Heart left ventricle (tissue), 13 donors: Measurements from ENCODE around the gene PLEKHD1.

ENCODE experiments used
- POLR2A ChIP-seq, 2 donors: fragments of 450-650 bp; IDR thresholded peaks; one replicate each; pipeline ENCODE4 v1.6.1; 2017; ENCODE audit warnings: antibody characterized with exemption in 2 of 2, mild to moderate bottlenecking in 2 of 2, moderate library complexity in 2 of 2
- TF ChIP-seq, protein P1 (sequence below), 12 donors: fragments of 200-600 bp; sonication (generic) in 4 of 12; IDR thresholded peaks; one replicate each; pipeline versions ENCODE4 v1.5.0 to v1.8.0; 2018 to 2022; ENCODE audit warnings: antibody characterized with exemption in 12 of 12, mild to moderate bottlenecking in 5 of 12
- donor health status: ischemic (EF 13 %, LVEDD 7.1; RV severe dilation, severe dysfunction).
- donor health status: DM: no; HTN: yes; CAD: no.
- donor health status: DM: no; HTN: no; CAD: no.
- donor health status: ischemic (EF 25% LVEDD 6.9; RV normal size, moderate dysfunction).
- donor health status: ischemic (EF 25% LVEDD 5.7; RV mildly dilated, moderate dysfunction).
- donor health status: ischemic (EF 35%, LVEDD 5.7; RV mildly dilated, moderate dysfunction).
- donor health status: nonischemic (EF 11% LVEDD 7.7; RV severe dilation, severe dysfunction).
- donor health status: DM: yes; HTN: yes; CAD: no.
- donor health status: PGD.
- donor health status: ischemic (EF 29% LVEDD 5.4; RV normal size, mild dysfunction).
- donor health status: nonischemic (EF 23%, LVEDD 6.1; RV moderate dilation, normal function).

DNA sequence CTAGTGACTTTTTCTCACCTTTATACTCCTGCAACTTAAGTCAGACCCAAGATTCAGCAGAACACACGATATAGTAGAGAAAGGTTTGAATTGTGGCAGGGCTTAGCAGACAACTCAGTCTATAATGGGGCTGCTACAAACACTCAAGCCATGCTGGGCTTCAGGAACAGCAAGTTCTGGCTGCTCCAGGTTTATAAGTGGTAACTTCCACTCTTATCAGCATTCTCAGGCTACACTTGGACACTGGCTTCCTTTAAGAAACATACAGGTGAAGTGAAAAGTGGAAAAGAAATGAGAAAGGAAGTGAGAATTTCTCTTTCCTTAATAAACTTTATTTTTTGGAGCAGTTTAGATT is 21.7 kb downstream of the PLEKHD1 start:
- TF ChIP-seq, protein P1, sequence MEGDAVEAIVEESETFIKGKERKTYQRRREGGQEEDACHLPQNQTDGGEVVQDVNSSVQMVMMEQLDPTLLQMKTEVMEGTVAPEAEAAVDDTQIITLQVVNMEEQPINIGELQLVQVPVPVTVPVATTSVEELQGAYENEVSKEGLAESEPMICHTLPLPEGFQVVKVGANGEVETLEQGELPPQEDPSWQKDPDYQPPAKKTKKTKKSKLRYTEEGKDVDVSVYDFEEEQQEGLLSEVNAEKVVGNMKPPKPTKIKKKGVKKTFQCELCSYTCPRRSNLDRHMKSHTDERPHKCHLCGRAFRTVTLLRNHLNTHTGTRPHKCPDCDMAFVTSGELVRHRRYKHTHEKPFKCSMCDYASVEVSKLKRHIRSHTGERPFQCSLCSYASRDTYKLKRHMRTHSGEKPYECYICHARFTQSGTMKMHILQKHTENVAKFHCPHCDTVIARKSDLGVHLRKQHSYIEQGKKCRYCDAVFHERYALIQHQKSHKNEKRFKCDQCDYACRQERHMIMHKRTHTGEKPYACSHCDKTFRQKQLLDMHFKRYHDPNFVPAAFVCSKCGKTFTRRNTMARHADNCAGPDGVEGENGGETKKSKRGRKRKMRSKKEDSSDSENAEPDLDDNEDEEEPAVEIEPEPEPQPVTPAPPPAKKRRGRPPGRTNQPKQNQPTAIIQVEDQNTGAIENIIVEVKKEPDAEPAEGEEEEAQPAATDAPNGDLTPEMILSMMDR (IDR thresholded peaks at IDR 0.05), result no peak
- TF ChIP-seq POLR2A (IDR thresholded peaks at IDR 0.05), result no peak
